GM20431 (cell line): Measurements from ENCODE around the gene TREML4.

Source experiments
- in situ Hi-C: fragments of 300-500 bp; cut with MseI, MboI; formaldehyde crosslinking; loops from one replicate; pipeline ENCODE4 v1.15.0; 2020; ENCODE audit warnings: low sequenced_read_pairs; ENCODE audit not compliant: unreplicated experiment

TREML4 gene

DNA sequence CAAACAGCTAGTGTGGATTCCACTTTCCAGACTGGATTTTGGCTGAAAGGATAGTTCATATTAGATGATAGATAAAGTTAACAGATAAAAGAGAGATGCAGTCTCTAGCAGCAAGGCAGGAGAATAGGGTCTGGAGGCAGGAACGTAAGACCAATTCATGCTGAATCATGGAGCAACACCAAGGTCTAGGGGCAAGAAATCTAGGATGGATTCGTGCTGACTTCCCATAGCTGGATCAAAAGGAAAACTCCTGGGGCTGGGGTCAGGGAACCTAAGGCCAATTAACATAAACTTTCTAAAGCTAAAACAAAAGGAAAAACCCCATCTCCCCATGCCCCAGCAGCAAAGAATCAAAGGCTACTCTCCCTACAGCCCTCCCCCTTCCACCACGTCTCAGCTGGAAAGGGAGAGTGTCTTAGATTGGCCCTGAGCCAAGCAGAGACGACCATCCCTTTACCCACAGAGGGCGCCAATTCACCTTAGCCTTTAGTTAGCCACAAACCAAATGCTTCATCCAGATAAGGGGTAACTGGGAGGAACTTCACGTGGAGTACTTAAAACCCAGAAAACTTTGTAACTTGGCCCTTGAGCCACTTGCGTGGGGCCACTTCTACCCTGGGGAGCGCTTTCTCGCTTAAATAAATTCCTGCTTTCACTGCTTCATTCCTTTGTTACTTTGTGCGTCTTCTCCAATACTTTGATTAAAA is 50.7 kb downstream of the TREML4 start:
- in situ Hi-C loops: no loop called here

DNA sequence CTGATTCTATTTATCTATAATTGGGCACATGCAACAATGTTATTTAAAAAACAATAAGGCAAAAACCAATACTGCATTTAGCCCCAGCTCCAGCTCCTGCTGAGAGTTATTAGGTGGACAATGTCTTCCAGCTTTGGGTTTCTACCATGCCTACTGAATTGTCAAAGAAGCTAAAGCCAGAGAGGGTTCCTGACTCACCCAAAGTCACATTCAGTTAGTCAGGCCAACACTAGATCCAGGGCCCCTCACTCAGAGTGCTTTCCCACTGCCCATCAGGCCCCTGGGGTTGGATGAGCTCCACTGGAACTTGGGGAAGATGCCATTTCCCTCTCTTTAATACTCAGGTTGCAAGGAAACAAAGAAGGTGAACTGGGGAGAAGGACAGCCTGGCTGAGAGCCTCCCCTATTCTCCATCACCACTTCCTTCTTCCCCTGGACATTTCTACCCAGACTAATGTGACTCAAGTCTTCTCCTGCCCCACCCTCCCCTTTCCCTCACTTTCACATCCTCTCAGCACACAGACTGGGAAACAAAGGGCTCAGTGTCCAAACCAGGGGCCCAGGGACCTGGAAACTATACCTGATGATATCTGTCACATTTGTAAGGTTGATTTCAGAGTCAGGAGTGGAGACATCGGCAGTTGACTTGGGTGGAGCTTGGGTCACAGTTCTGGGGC is 52.4 kb downstream of the TREML4 start:
- in situ Hi-C loops: no loop called here

DNA sequence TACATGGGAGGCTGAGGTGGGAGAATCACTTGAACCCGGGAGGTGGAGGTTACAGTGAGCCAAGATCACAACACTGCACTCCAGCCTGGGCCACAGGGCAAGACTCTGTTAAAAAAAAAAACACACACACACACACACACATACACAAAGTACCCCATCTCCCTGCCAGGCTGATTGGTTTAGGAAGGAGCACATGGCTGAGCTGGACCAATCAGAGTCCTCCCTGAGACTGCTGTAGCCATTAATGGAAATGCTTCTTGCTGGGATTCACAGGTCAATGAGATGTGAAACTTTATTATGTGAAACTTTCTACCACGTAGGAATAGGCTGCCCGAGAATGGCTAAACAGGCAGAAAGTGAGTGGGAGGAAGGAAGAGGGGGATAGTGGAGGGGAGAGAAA is 55.5 kb downstream of the TREML4 start:
- in situ Hi-C loops: no loop called here

DNA sequence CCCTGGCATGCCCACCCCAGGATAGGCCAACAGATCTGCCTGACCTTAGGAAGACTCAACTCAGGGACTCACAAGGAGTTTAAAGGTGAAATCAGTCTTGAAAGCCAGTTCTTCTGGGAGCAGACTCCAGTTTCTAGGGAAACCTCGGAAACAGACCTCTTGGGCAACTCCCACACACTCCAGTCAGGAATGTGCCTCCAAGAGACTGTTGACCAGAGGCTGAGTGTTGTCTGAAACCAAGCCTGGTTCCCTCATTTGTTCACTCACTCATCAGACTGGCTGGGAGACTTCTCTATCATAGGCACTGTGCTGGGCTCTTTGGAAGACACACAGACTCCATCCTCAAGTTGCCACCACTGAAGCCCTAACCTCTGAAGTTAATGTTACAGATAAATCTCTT is 56.6 kb downstream of the TREML4 start:
- in situ Hi-C loops: no loop called here

DNA sequence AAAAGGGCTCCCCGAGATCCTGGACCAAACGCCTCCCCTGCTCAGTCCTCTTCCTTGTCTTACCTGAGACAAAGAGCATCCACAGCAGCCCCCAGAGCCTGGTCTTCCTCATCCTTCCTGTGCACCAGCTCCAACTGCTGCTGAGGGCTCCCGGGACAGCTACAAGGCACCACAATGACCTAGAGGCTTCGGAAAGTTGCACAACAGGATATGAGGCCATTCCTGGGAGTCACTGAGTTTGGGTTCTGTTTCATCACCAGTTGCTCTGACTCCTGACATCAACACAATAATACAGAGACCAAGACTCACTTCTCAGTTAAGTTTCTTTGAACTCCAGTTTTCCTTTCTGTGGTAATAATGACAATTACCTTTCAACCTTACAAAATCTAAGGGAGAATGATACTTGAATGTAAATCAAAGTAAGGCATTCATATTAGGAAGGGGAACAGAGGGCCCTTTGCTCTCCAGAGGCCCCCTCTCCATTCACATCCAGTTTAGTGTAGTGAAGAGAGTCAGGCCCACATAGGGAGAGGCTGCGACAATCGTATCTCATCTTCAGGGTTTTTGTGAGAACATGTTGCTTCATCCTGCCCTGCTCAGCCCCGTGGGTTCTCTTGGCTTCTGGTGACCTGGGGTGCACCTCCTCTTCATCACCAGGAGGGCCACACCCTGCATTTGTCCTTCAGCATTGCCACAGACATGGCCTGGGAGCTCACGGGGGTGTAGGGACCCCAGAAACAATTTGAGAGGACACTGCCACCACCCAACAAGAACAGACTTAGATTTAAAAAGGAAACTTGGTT is 58.6 kb downstream of the TREML4 start, which contains the start of gene TREM1:
TSS of gene TREM1 (minus strand) at position 139 of the 803 bp plus-strand sequence. CDS start at position 112, 27 bp downstream.
- in situ Hi-C loops: no loop called here

DNA sequence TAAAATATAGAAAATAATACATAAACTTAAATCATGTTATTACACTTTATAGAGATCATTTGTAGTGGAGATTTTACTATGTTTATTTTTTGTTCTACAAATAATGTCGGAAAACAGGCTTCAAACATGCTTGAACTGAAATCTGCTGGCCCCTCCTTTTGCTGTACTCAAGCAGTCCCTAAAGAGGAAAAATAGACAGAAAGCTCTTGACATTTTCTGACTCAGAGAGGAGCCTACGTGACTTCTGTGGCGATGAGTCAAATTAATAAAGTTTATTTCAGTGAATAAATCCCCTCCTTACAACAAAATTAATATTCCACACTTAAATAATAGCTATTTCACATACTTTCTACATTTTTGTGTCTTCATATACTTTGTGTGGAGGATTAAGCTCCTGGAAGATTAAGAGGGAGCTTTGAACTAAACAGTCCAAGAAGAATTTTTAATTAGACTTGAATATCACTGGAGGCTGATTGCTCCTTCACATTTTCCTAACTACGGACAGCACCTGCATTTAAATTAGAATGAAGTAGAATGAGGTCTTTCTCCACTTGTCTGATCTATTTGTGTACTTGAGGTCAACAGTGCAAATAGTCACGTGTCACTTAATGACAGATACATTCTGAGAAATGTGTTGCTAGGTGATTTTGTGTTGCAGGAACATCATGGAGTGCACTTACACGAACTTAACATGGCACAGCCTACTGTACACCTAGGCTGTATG is 60.0 kb downstream of the TREML4 start:
- in situ Hi-C loops: no loop called here
